GM23338 (cell line): ENCODE results near the gene GBE1.

Source experiments
- CREB1 ChIP-seq: fragments of 250-450 bp; sonication (Bioruptor Pico); IDR thresholded peaks from 2 replicates; pipeline ENCODE4 v1.5.0; 2020; ENCODE audit warnings: low read depth, mild to moderate bottlenecking, moderate library complexity
- CTCF ChIP-seq, 2 experiments: fragments of 200-600 bp in 1 of 2; sonication (generic) in 1 of 2; conservative IDR thresholded peaks; 2 replicates each; pipeline versions ENCODE4 v1.5.1 to v1.6.1; 2016 to 2017; ENCODE audit warnings: antibody characterized with exemption in 2 of 2, low read depth in 2 of 2, mild to moderate bottlenecking in 2 of 2, moderate library complexity in 1 of 2
- ETS1 ChIP-seq: IDR thresholded peaks from 2 replicates; pipeline ENCODE4 v1.6.1; 2016; ENCODE audit warnings: antibody characterized with exemption
- EZH2 ChIP-seq: fragments of 200-600 bp; sonication (generic); IDR thresholded peaks from one replicate; pipeline ENCODE4 v1.8.0; 2017; ENCODE audit warnings: antibody characterized with exemption, mild to moderate bottlenecking, low read depth; ENCODE audit not compliant: unreplicated experiment
- EZH2phosphoT487 ChIP-seq: fragments of 200-600 bp; sonication (generic); IDR thresholded peaks from one replicate; pipeline ENCODE4 v1.8.1; 2018; ENCODE audit warnings: antibody characterized with exemption; ENCODE audit not compliant: unreplicated experiment
- JUNB ChIP-seq: IDR thresholded peaks from one replicate; pipeline ENCODE4 v1.6.1; 2016; ENCODE audit warnings: antibody characterized with exemption; ENCODE audit not compliant: unreplicated experiment
- NANOG ChIP-seq: IDR thresholded peaks from 2 replicates; pipeline ENCODE4 v1.6.1; 2016; ENCODE audit warnings: antibody characterized with exemption, borderline replicate concordance
- POLR2AphosphoS5 ChIP-seq: IDR thresholded peaks from 2 replicates; pipeline ENCODE4 v1.6.1; 2016; ENCODE audit warnings: antibody characterized with exemption, low read depth
- REST ChIP-seq: IDR thresholded peaks from one replicate; pipeline ENCODE4 v1.6.1; 2018; ENCODE audit warnings: antibody characterized with exemption; ENCODE audit not compliant: unreplicated experiment
- STAT1 ChIP-seq: IDR thresholded peaks from one replicate; pipeline ENCODE4 v1.6.1; 2016; ENCODE audit warnings: antibody characterized with exemption; ENCODE audit not compliant: unreplicated experiment
- ZNF331 ChIP-seq: fragments of 250-450 bp; sonication (Bioruptor Pico); IDR thresholded peaks from 2 replicates; pipeline ENCODE4 v1.5.0; 2020; ENCODE audit warnings: low read depth, mild to moderate bottlenecking, moderate library complexity
- ZNF462 ChIP-seq: fragments of 250-450 bp; sonication (Bioruptor Pico); IDR thresholded peaks from 2 replicates; pipeline ENCODE4 v1.5.0; 2020; ENCODE audit warnings: mild to moderate bottlenecking, moderate library complexity

DNA sequence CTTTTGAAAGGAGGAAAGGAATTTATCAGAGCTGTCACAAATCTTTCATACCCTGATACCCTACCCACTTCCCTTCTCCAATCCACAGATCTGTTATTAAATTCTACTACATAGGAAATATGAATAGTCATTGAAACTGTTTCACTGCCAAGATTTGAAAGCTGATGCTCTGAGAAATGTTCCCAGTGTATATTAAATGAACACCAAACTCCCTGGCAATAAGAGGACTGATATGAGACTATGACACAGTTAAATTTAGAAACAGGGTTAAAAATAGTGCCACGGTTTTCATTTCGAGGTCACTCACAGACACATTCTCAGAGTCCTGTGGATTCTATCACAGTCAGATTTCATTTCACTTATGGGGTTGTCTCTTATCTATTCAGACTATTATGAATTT lies 27.2 kb upstream of the GBE1 start:
- TF ChIP-seq CTCF (conservative IDR thresholded peaks at IDR 0.05; ENCODE audit: low read depth in 2 of 2) (no peak), EZH2phosphoT487 (no peak), EZH2 (no peak), POLR2AphosphoS5 (no peak), CREB1 (no peak), JUNB (no peak), ETS1 (no peak), STAT1 (no peak), ZNF462 (CRISPR knock-in tag) (no peak), REST (no peak), ZNF331 (CRISPR knock-in tag) (no peak), NANOG (no peak)
